ENCODE results near the gene SPECC1.
"Not testable (repeated sequence)": the region's sequence is repeated elsewhere in the genome, so short reads cannot be mapped to it uniquely, and the experiment has no call there.

SPECC1 gene

DNA sequence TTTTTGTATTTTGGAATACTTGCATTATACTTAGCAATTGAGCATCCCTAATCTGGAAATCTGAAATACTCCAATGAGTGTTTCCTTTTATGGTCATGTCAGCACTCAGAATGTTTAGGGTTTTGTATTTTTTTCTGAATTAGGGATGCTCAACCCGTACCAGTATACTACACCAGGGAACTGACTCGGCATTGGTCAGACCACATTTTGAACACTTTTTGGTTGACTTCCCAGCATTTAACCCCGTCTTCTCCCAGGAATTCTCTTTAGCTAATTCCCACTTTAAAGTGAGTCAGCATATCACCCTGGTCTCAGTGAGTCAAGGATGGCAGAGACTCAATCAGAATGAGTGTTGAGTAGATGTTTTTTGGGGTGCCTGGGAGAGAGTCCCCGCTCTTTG, 177.9 kb downstream of the SPECC1 start:
- DNase-seq: no peak

- no peak for DNase-seq
Observed at GRCh38 chr17:20189302-20189701, 180.1 kb downstream of the SPECC1 start.

DNA sequence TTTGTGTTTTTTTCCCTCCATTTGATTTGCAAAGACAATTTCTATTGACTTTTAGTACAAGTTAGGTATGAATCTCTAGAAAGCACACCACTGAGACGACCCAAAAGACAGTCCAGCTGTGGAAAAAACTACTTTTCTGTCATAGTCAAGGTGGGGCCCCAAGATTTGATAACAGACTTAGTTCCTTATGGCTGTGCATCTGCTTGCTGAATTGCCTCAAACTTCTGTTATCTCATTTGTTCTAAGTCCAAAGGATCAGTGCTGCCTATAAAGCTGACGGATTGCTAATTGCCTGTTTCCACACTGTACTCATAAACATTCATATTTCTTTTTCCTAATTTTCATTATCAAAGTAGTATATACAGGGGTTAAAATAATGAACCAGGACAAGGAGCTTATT, 180.8 kb downstream of the SPECC1 start:
- DNase-seq: no peak

DNA sequence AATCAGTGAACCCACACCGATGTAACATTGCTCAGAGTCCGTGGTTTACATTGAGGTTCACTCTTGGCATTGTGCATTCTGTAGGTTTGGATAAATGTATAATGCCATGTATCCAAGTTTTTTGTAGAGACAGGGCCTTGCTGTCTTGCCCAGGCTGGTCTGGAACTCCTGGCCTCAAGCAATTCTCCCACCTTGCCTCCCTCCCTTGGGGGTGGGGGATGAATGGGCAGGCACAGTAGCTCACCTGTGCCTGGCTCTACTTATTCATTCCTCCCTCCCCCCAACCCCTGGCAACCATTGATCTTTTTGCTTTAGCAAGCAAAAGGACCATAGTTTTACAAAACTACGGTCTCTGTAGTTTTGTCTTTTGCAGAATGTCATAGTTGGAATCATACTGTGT, 181.4 kb downstream of the SPECC1 start:
- no peak for DNase-seq

- DNase-seq: no peak
Observed at GRCh38 chr17:20191056-20191455, 181.9 kb downstream of the SPECC1 start.

DNA sequence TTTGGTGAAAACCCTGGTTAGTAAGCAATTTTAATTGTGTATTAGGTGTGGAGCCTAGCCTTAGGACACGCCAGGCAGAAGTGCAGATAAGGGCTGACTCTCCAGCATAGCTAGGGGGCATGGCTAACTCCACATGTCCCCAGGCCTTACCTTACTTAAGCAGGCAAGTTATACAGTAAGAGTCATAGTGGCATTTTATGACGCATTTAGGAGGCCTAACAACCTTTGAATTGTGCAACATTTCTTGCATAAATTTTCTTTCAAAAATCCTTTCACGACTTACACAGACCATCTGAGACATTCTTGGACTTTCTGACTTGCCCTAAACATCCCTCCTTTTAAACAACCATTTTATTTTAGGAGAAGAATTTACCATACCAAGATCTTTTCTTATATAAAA, 187.1 kb downstream of the SPECC1 start:
- DNase-seq: not testable (repeated sequence)

DNA sequence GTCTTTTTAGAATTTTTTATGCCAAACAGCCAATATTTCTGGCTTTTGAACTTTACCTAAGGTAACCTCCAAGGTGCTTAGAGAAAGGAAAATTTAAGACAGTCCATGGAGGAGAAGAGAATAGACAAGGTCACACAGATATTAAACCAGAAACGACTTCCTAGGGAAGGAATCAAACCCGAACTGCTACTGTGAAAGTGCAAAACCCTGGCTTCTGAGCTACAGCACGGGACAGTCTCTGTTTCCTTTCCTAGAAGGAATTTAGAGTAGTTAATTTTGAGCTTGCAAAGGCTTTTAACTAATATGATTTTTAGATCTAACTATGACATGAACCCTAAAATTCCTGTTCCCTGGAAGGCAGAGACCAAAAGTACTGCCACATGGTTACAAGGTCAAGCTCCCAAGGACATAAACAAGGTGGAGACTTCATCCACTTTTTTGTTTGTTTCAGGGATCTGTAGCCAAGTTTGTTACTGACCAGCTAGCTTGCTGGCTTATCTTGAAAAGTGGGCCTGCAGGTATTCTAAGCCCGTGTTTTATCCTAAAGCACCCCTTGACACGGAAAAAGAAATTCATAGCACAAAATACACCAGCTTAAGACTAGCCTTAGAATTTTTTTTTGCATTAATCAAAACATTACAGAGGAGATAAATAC, 188.2 kb downstream of the SPECC1 start:
- no peak for DNase-seq

DNA sequence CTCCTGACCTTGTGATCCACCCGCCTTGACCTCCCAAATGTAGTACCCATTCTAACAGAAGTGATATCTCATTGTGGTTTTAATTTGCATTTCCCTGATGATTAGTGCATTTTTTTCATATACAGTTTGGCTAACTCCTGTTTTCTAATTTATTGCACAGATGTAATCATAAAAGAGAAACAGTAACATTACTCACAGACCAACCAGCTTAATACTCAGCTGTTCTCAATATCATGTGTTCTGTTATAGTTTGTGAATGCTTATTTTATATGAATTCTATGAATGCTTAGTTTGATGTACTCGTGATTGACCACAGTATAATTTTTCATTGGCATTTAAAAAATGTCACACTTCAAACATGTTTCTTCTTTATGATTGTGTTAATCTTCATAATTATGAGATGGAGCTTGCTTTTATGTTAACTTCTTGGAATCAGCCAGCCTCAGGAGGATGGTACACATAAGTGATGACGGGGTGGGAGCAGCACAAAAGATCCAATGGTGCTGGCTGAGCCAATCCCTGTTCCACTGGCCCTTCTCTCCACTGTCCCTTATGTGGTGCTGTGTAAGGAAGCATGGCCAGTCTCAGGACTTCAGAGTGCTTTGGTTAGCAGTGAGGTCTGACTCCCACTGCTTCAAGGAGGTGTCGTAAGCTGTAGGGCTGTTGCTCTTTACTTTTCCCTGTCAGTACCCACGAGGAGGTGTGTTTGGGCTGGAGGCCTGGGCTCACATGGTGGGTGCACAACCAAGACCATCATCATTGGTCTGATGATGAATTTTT, 191.0 kb downstream of the SPECC1 start:
- DNase-seq: no peak

DNA sequence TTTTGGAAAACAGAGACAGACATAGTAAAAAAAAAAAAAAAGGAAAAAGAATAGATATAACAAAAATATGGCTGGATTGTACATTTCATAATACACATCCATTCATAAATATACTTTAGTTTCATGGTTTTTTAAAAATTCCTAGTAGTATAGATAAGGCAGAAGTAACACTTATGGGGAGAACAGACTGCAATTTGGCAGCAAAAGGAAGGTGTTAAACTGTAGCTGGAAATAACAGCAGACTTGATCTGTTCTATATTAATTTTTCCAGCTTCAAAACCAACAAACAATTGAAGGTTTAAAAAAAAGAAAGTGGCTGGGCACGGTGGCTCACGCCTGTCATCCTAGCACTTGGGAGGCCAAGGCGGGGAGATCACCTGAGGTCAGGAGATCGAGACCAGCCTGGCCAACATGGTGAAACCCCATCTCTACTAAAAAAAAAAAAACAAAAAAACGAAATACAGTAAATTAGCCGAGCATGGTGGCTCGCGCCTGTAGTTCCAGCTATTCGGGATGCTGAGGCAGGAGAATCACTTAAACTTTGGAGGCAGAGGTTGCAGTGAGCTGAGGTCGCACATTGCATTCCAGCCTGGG, 191.8 kb downstream of the SPECC1 start:
- no peak for DNase-seq

DNA sequence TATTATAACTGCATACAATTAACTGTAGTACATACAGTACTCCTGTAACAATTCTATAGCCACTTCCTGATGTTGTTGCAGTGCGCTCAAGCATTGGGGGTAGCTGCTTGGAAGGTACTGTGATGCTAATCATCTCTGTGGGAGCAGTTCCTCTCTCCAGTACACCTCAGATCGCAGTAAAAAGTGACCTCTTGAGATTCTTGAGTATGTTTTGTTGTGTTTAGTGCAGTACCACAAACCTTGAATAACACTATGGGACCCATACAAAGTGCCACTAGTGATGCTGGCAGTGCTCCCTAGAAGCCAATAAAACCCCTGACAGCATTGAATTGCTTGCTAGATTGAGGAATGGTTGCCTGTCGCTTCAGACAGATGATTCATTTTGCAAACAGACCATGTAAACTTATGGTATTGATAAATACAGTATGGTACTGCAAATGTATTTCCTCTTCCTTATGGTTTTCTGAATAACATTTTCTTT, 193.0 kb downstream of the SPECC1 start:
- DNase-seq: no peak

GRCh38 chr17:20203018-20203417, 193.9 kb downstream of the SPECC1 start:
- DNase-seq: no peak

GRCh38 chr17:20203761-20204263, 194.7 kb downstream of the SPECC1 start:
- no peak for DNase-seq

GRCh38 chr17:20205609-20206008, 196.4 kb downstream of the SPECC1 start:
- no peak for DNase-seq

DNA sequence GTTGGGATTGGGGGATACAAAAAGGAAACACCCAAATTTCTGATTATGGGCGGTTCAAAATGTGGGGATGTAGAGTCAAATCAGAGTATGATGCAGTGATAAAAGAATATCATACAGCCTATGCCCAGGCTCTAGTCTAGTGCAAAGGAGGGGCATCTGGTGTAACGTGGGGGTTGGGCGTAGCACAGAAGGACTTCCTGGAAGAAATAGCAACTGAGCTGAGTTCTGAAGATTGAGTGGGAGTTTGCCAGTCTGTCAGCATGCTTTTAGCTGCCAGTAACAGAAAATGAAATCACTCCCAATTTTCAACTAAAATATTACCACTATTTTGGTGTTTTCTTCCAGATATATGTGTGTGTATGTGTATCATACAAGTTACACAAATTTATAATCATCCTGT, 196.9 kb downstream of the SPECC1 start:
- no peak for DNase-seq

DNA sequence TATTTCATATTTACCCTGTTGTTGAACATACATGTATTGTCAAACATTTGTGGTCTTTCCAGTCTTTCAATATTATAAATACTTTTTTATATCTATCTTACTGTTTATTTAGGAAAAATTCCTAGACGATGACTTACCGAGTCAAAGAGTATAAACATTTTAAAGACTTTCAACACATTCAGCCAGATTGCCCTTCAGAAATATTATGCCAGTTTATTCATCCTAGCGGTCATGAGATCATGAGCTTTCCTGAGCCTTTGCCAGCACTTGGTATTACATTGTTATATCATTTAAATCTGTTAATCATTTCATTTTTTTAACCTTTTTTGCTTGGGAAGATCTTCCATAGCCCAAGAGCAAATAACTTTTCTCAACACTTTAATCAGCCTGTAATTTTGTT, 197.4 kb downstream of the SPECC1 start:
- DNase-seq: no peak

DNA sequence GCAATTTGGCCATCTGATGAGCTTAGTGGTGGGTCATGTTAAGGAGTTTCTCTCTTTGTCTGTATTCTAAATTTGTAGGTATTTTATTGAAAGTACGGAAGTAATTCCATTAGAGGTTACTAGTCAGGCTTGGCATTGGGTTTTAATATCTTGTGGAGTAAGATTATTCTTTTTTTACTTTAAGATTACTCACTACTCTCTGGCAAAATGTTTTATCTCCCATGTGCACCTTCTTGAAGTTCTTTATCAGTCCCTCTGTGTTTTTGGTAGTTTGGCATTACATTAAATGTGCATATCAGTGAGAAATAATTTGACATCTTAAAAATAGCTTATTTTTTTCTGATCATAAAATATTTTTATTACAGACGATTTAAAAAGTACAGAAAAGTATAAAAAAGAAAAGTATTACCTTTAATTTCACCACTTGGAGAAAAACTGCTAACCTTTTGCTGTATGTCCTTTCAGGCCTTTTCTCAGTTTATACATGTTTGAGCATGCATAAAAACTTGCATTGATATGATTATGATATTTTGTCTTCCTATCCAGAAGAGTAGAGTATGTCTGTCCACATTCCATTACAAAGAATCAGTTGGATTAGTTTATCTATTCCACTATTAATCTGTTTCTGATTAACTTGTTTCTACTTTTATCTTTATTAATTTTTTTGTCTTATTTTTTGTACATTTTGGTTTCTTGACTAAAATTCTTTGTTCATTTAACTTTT, 198.3 kb downstream of the SPECC1 start:
- DNase-seq: no peak

DNA sequence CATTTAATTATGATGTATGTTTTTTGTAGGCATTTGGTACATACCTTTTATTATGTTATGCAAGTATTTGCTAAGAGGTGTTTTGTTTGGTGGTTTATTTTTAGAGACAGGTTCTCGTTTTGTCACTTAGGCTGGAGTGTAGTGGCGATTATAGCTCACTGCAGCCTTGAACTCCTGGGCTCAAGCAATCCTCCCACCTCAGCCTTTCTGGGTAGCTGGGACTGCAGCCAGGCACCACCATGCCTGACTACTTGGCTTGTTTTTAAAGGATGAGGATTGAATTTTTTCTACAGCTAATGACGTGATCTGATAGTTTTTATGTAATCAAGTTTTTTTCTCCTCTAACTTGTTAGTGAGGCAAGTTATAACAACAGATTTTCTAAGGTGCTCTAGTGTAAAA, 199.6 kb downstream of the SPECC1 start:
- no peak for DNase-seq

DNA sequence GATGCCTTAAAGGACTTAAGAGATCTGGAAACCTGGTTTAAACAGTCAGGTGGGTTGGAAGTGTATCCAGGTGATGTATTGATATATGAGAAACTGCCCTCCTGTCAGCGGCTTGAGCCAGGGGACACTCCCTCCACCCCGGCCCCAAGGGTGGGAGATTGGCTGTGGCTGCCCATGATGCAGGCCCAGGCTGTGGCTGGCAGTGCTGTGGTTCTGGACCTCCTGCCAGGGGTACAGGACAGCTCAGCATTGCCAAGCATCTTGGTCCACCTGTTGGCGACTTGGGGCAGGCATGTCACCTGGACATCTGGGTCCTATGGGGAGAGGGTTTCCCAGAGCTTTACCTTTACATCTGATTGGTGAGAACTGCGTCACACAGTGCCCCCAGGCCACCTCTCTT, 201.0 kb downstream of the SPECC1 start:
- DNase-seq: no peak

- DNase-seq: no peak
Observed at GRCh38 chr17:20210614-20211013, 201.5 kb downstream of the SPECC1 start.

- no peak for DNase-seq
Observed at GRCh38 chr17:20211246-20211645, 202.1 kb downstream of the SPECC1 start.

GRCh38 chr17:20213449-20213848, 204.3 kb downstream of the SPECC1 start:
- no peak for DNase-seq

GRCh38 chr17:20214794-20215193, 205.6 kb downstream of the SPECC1 start:
- no peak for DNase-seq

GRCh38 chr17:20216154-20216815, 207.1 kb downstream of the SPECC1 start:
- DNase-seq: no peak

Data from NCI-H526 treated with DMSO at 0.1 percent for 48 hours (cell line).